Ishikawa (cell line): ENCODE results near the gene GLIPR1L2.

ENCODE experiments used
- CEBPB ChIP-seq: IDR thresholded peaks from 2 replicates; pipeline ENCODE4 v1.6.1; 2012
- CREB1 ChIP-seq: IDR thresholded peaks from 2 replicates; pipeline ENCODE4 v1.6.1; 2012; ENCODE audit warnings: low read depth
- EGR1 ChIP-seq: IDR thresholded peaks from 2 replicates; pipeline ENCODE4 v1.6.1; 2012
- EP300 ChIP-seq: IDR thresholded peaks from 2 replicates; pipeline ENCODE4 v1.6.1; 2012; ENCODE audit warnings: borderline replicate concordance
- MAX ChIP-seq: IDR thresholded peaks from 2 replicates; pipeline ENCODE4 v1.6.1; 2012
- NFIC ChIP-seq: IDR thresholded peaks from 2 replicates; pipeline ENCODE4 v1.6.1; 2012
- RAD21 ChIP-seq: IDR thresholded peaks from 2 replicates; pipeline ENCODE4 v1.6.1; 2012; ENCODE audit warnings: low read depth
- REST ChIP-seq: IDR thresholded peaks from 2 replicates; pipeline ENCODE4 v1.6.1; 2012; ENCODE audit warnings: low read depth, mild to moderate bottlenecking
- TCF12 ChIP-seq: IDR thresholded peaks from 2 replicates; pipeline ENCODE4 v1.6.1; 2012; ENCODE audit warnings: low read depth
- TEAD4 ChIP-seq: IDR thresholded peaks from 2 replicates; pipeline ENCODE4 v1.6.1; 2012
- ZBTB7A ChIP-seq: IDR thresholded peaks from 2 replicates; pipeline ENCODE4 v1.6.1; 2012; ENCODE audit warnings: low read depth

DNA sequence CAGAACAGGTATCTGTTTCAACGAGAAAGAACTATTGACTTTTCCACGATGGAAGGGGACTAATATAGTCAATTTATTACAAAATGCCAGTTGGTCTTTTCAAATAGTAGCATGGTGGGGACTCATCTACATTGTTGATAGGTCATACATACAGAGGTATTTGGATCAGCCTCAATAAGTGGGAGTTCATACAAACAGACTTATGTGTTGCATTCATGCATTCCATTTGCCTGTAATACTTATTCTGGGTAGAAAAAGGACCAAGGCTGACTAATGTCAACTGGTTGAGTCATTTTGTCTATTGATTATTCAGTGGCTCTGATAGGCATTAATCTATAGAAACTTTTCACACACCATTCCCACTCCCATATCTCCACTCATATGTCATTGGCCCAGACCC lies 48.2 kb downstream of the GLIPR1L2 start:
- no peak for TF ChIP-seq EP300
- no peak for TF ChIP-seq REST
- TF ChIP-seq ZBTB7A: no peak
- TF ChIP-seq NFIC: no peak
- no peak for TF ChIP-seq MAX
- TF ChIP-seq RAD21: no peak
- TF ChIP-seq EGR1: no peak
- TF ChIP-seq TEAD4: no peak
- no peak for TF ChIP-seq TCF12
- TF ChIP-seq CREB1: no peak
- no peak for TF ChIP-seq CEBPB
